GM12891 (cell line): Measurements from ENCODE around the gene MYO1D.

Experiments
- DNase-seq: peaks from one replicate; pipeline ENCODE4 v3.0.0; 2011; ENCODE audit warnings: low spot score; ENCODE audit not compliant: insufficient read length
- FAIRE-seq: peaks from 2 replicates; lab custom pipeline; 2011; peaks lifted over from hg19 to GRCh38; lab: Jason Lieb, UNC
- PAX5 ChIP-seq: IDR thresholded peaks from 2 replicates; pipeline ENCODE4 v1.6.1; 2011; ENCODE audit warnings: low read length, moderate library complexity, mild to moderate bottlenecking; ENCODE audit not compliant: insufficient read depth, severe bottlenecking
- POLR2A ChIP-seq: IDR thresholded peaks from 2 replicates; pipeline ENCODE4 v1.6.1; 2011; ENCODE audit warnings: low read depth, low read length, control low read depth
- POLR2AphosphoS5 ChIP-seq: IDR thresholded peaks from 2 replicates; pipeline ENCODE4 v1.6.1; 2011; ENCODE audit warnings: low read depth, low read length, control low read depth
- POU2F2 ChIP-seq: IDR thresholded peaks from 2 replicates; pipeline ENCODE4 v1.6.1; 2011; ENCODE audit warnings: low read depth, mild to moderate bottlenecking, control low read depth, low read length, moderate library complexity
- SPI1 ChIP-seq: IDR thresholded peaks from 2 replicates; pipeline ENCODE4 v1.6.1; 2011; ENCODE audit warnings: low read depth, low read length, control low read depth
- TAF1 ChIP-seq: IDR thresholded peaks from 2 replicates; pipeline ENCODE4 v1.6.1; 2011; ENCODE audit warnings: low read depth, low read length, control low read depth

MYO1D gene

DNA sequence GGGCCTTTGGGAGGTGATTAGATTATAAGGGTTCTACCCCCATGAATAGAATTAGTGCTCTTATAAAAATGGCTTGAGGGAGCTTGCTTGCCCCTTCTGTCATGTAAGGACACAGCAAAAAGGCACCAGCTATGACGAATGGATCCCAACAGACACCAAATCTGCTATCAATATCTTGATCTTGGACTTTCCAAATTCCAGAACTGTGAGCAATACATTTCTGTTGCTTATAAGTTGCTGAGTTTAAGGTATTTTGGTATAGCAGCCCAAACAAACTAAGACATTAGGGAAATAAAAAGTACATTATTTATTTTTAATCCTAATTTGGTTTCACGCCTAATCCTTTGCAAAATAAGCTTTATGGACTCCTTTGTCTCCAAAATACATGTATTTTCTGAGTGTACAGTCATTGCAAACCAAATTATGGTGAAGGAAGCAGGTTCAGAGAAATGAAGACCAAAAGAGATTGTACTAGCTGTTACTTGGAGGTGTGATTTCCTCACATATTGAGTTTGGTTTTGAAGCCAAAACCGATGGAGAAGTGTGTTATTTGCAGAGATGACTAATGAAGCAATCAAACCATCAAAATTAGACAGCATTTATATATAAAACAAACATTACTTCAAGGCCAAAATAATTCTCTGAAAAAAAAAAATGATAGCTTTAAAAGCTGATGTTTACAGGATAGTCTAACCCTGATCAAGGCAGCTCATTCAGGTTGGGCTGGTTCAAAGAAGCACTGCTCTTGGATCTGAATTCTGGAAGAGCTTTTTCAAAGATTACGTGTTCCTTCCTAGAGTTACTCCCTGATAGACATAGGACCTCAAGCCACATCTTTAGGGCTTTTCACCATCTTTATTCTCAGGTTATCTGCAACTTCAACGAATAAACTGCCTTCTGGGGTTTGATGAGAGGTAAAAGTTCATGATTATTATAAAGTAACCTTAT, 71.6 kb downstream of the MYO1D start:
- DNase-seq (no peak), FAIRE-seq (no peak)
- TF ChIP-seq POU2F2 (no peak), SPI1 (no peak), TAF1 (no peak), PAX5 (no peak), POLR2AphosphoS5 (no peak), POLR2A (no peak)

- FAIRE-seq = no peak
- no peak for DNase-seq
- TF ChIP-seq TAF1 (no peak), PAX5 (no peak), SPI1 (no peak)
These were observed 73.4 kb downstream of the MYO1D start for GRCh38 chr17:32803544-32803943.

DNA sequence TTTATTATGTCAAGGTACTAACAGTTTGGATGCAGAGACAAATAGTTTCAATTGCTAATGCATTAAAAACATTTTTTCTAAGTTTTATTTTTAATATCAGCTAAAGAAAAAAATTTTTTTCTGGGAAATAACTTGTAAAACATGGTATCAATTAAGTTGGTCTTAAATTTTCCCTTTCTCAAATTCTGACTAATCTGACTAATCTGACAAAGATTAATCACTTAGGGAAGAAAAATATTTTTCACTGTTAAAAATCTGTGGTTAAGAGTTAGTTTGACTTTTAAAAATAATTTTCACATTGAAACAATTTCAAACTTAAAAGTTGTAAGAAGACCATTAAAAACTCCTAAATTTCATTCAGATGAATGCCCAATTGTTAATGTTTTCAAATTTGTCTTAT, 74.6 kb downstream of the MYO1D start:
- DNase-seq (no peak), FAIRE-seq (no peak)
- TF ChIP-seq POLR2AphosphoS5 (no peak), PAX5 (no peak), POLR2A (no peak), POU2F2 (no peak), TAF1 (no peak), SPI1 (no peak)

- FAIRE-seq (no peak), DNase-seq (no peak)
- TF ChIP-seq SPI1 (no peak), POLR2AphosphoS5 (no peak), POU2F2 (no peak), POLR2A (no peak), TAF1 (no peak), PAX5 (no peak)
These were observed 75.3 kb downstream of the MYO1D start for GRCh38 chr17:32801641-32802040.

DNA sequence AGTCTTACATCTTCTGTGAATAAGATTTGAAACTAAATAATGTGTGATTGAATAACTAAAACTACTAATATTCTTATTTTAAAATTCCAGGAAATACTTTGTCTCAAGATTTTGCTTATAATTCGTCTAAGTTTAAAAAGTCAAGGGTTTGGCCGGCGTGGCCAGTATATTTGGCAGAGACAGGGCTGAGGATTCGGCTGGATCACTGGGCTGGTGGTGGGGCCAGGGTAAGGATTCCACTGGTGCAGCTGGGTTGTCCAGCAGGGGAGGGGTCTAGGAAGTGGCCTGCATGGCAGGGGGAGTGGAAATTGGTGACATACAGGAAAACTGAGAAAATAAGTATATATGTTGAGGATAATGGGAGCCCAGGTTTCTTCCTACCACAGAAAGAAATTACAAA, 75.7 kb downstream of the MYO1D start:
- TF ChIP-seq SPI1 = no peak
- TF ChIP-seq POLR2A = no peak
- no peak for TF ChIP-seq PAX5
- TF ChIP-seq POLR2AphosphoS5 = no peak
- no peak for TF ChIP-seq TAF1
- TF ChIP-seq POU2F2 = no peak
- no peak for FAIRE-seq
- DNase-seq = no peak

GRCh38 chr17:32798938-32799337, 78.0 kb downstream of the MYO1D start:
- no peak for TF ChIP-seq POLR2A
- no peak for TF ChIP-seq POU2F2
- TF ChIP-seq PAX5 = no peak
- TF ChIP-seq TAF1 = no peak
- no peak for TF ChIP-seq POLR2AphosphoS5
- TF ChIP-seq SPI1 = no peak
- FAIRE-seq = no peak
- no peak for DNase-seq

DNA sequence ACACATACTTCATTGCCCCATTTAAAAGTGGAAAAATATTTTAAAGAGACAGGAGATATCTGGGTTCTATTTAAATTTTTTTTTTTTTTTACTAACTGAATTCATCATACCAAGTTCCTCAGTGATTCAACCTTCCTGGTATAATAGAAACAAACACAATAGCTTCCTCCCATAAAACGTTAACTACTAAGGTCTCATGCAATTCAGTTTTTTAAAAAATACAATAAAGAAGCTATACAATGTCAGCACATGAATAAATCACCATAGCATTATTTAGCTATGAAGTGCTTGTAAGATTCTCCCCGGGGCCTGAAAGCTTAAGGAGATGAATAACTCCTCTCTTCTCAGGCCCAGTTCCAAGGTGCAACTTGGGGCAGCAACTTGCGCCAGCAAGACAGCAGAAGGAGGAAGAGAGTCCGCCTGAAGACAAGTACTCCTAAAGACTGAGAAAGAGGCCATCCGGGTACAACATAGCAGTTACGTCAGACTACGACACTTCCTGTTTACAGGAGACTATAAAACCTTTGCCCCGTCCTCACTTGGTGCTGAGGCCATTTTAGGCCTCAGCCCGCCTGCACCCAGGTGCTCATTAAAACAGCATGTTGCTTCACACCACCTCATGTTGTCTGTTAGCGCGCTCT, 81.5 kb downstream of the MYO1D start:
- TF ChIP-seq POLR2A (no peak), POU2F2 (no peak), PAX5 (no peak), TAF1 (no peak)
- no peak for FAIRE-seq
- DNase-seq = no peak

DNA sequence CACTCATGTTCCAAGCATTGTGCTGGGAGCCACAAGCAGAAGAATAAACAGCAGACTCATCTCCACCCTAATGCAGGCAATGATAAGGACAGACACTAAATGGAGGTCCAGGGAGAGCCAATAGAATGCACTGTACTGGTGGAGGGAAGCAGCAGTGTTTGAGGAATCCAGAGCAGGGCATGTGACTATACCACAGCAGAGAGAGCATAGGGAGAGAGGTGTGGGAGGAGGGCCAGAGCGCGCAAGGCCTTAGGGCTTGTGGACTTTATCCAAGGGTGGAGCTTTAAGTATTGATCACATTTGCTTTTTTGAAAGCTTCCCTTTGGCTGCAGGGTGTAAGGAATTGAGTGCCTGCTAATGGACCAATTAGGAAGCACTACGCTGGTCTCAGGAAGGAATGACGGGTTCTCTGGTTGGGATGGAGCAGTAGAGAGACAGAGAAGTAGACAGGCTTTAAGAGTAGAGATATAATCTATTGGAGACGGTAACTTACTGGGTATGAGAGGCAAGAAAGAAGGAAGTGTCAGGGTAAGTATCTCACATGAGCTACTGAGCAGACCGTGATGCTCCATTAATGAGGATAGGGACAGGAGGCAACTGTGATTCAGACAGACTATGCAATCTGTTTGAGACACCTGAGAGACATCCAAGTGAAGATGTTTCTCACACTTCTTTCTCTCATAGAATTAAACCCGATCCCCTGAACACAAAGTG, 82.2 kb downstream of the MYO1D start:
- DNase-seq = no peak
- no peak for TF ChIP-seq POLR2AphosphoS5
- TF ChIP-seq POU2F2 = no peak
- TF ChIP-seq POLR2A = no peak
- TF ChIP-seq PAX5 = no peak
- no peak for TF ChIP-seq TAF1
- no peak for TF ChIP-seq SPI1

DNA sequence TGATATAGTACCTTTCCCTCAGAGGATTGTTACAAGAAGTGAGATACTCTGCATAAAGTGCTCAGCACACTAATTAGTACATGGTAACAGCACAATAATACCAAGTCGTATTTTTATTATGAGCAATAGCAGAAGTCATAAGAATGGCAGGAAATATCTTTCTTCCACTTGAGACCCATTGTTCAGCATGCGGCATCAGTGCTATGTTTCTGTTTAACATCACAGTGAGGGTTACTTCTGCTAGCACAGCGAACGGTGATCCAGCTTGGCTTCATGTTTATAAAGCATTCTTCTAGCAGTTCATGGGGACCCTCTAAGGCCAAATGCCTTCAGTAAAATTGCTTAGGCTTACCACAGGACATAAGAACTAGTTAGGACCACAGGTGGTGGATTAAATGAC, 83.1 kb downstream of the MYO1D start:
- FAIRE-seq (no peak), DNase-seq (no peak)
- TF ChIP-seq POU2F2 = no peak
- TF ChIP-seq POLR2A = no peak
- no peak for TF ChIP-seq SPI1

More for the DNA sequence above, 82.2 kb downstream of the MYO1D start:
- FAIRE-seq = peak; percentile 28

- no peak for FAIRE-seq
- TF ChIP-seq POLR2A (no peak), POLR2AphosphoS5 (no peak), PAX5 (no peak), SPI1 (no peak), POU2F2 (no peak), TAF1 (no peak)
These were observed 84.7 kb downstream of the MYO1D start for GRCh38 chr17:32792207-32792606.

More at GRCh38 chr17:32792207-32792606, 84.7 kb downstream of the MYO1D start:
- no peak for DNase-seq
